Neural cell (in vitro differentiated cells): ENCODE data around the gene NT5DC3. TPM values are rescaled to one million over a fixed set of nuclear protein-coding genes. Genes with fewer than 3 reads are reported as not detected.

Source experiments
- H2AFZ ChIP-seq: fragments of 200-600, 300-800 bp; sonication (generic), shearing (Covaris generic); 2 replicates; pipeline ENCODE4 v1.6.0; 2014; ENCODE audit warnings: low read depth, mild to moderate bottlenecking, antibody characterized with exemption, low read length, moderate library complexity
- H3F3A ChIP-seq: fragments of 200-600 bp; shearing (Covaris generic); 2 replicates; pipeline ENCODE4 v1.6.1; 2016; ENCODE audit warnings: mild to moderate bottlenecking, moderate library complexity, mixed read lengths, antibody characterized with exemption, low read length; ENCODE audit not compliant: insufficient read depth, poor library complexity, severe bottlenecking
- H3K27ac ChIP-seq: fragments of 200-600, 300-800 bp; sonication (generic), shearing (Covaris generic); 2 replicates; pipeline ENCODE4 v1.5.1; 2014; ENCODE audit warnings: mild to moderate bottlenecking, low read length, moderate library complexity
- H3K27me3 ChIP-seq: fragments of 300-800, 200-600 bp; sonication (generic), shearing (Covaris generic); 2 replicates; pipeline ENCODE4 v1.6.0; 2014; ENCODE audit warnings: mild to moderate bottlenecking, low read depth, low read length, moderate library complexity; ENCODE audit not compliant: insufficient read depth
- H3K36me3 ChIP-seq: fragments of 300-800, 200-600 bp; sonication (generic), shearing (Covaris generic); 2 replicates; pipeline ENCODE4 v1.5.1; 2014; ENCODE audit warnings: mild to moderate bottlenecking, antibody characterized with exemption, low read length, moderate library complexity; ENCODE audit not compliant: insufficient read depth
- H3K4me2 ChIP-seq: fragments of 300-800, 200-600 bp; sonication (generic), shearing (Covaris generic); 2 replicates; pipeline ENCODE4 v1.6.0; 2014; ENCODE audit warnings: mild to moderate bottlenecking, low read length
- H3K4me3 ChIP-seq: fragments of 300-800, 200-600 bp; sonication (generic), shearing (Covaris generic); 2 replicates; pipeline ENCODE4 v1.5.1; 2014; ENCODE audit warnings: mild to moderate bottlenecking, low read length, moderate library complexity
- H3K79me2 ChIP-seq: fragments of 200-600 bp; shearing (Covaris generic); replicated peaks from 2 replicates; pipeline ENCODE4 v1.6.0; 2014; ENCODE audit warnings: mild to moderate bottlenecking, low read length, moderate library complexity; ENCODE audit not compliant: insufficient read depth
- H3K9ac ChIP-seq: fragments of 300-800, 200-600 bp; sonication (generic), shearing (Covaris generic); 2 replicates; pipeline ENCODE4 v1.6.1; 2016; ENCODE audit warnings: mild to moderate bottlenecking, low read length, mixed read lengths
- H3K9me2 ChIP-seq: fragments of 200-600 bp; shearing (Covaris generic); 2 replicates; pipeline ENCODE4 v1.6.1; 2016; ENCODE audit warnings: mild to moderate bottlenecking, low read length, mixed read lengths; ENCODE audit not compliant: insufficient read depth
- H3K9me3 ChIP-seq: fragments of 200-600, 300-800 bp; sonication (generic), shearing (Covaris generic); 2 replicates; pipeline ENCODE4 v1.6.1; 2016; ENCODE audit warnings: mild to moderate bottlenecking, mixed run types, low read length, moderate library complexity, mixed read lengths
- H4K20me1 ChIP-seq: fragments of 200-600 bp; shearing (Covaris generic); 2 replicates; pipeline ENCODE4 v1.6.1; 2016; ENCODE audit warnings: mild to moderate bottlenecking, mixed run types; ENCODE audit not compliant: insufficient read depth
- CTCF ChIP-seq: fragments of 450-650 bp; IDR thresholded peaks from 2 replicates; pipeline ENCODE4 v1.5.1; 2014; ENCODE audit warnings: antibody characterized with exemption, mild to moderate bottlenecking, moderate library complexity; ENCODE audit not compliant: poor library complexity, severe bottlenecking
- EP300 ChIP-seq: fragments of 450-650 bp; conservative IDR thresholded peaks from 2 replicates; pipeline ENCODE4 v1.6.1; 2014; ENCODE audit warnings: antibody characterized with exemption, mild to moderate bottlenecking, moderate library complexity; ENCODE audit not compliant: poor library complexity, severe bottlenecking
- EZH2 ChIP-seq: fragments of 200-600, 300-800 bp; shearing (Covaris generic), sonication (generic); IDR thresholded peaks from 2 replicates; pipeline ENCODE4 v1.6.1; 2014; ENCODE audit warnings: antibody characterized with exemption, low read length, borderline replicate concordance, mild to moderate bottlenecking; ENCODE audit not compliant: insufficient read depth, poor library complexity, severe bottlenecking
- MXI1 ChIP-seq: fragments of 450-650 bp; conservative IDR thresholded peaks from 2 replicates; pipeline ENCODE4 v1.6.1; 2014; ENCODE audit warnings: antibody characterized with exemption, mild to moderate bottlenecking; ENCODE audit not compliant: poor library complexity, severe bottlenecking
- POLR2AphosphoS5 ChIP-seq: IDR thresholded peaks from 2 replicates; pipeline ENCODE4 v1.6.1; 2012
- RAD21 ChIP-seq: fragments of 450-650 bp; conservative IDR thresholded peaks from 2 replicates; pipeline ENCODE4 v1.6.1; 2014; ENCODE audit warnings: antibody characterized with exemption, mild to moderate bottlenecking, moderate library complexity
- REST ChIP-seq: IDR thresholded peaks from 2 replicates; pipeline ENCODE4 v1.6.1; 2012; ENCODE audit warnings: borderline replicate concordance
- SMC3 ChIP-seq: fragments of 450-650 bp; conservative IDR thresholded peaks from 2 replicates; pipeline ENCODE4 v1.6.1; 2014; ENCODE audit warnings: antibody characterized with exemption, mild to moderate bottlenecking, moderate library complexity; ENCODE audit not compliant: poor library complexity
- TAF1 ChIP-seq: IDR thresholded peaks from 2 replicates; pipeline ENCODE4 v1.6.1; 2012; ENCODE audit warnings: low read depth
- polyA plus RNA-seq: library from polyadenylated mRNA; depleted of rRNA; stranded (reverse); fragments of >200 nt; gene quantifications from 2 replicates; pipeline ENCODE4 v1.2.3, GENCODE V29; 2014

NT5DC3 gene
- polyA plus RNA-seq, 1 donor from 2014 or later, result 4.0 TPM

GRCh38 chr12:103793512-103794045 lies 47.5 kb downstream of the NT5DC3 start:
- no peaks in the 10 kb centered on the region for H4K20me1 ChIP-seq
- no peaks in the 10 kb centered on the region for H3K36me3 ChIP-seq
- TF ChIP-seq MXI1, result no peak
- TF ChIP-seq EZH2, result no peak

GRCh38 chr12:103793046-103793445 lies 48.0 kb downstream of the NT5DC3 start:
- no peaks in the 10 kb centered on the region for H3K27me3 ChIP-seq
- H3K27ac ChIP-seq, result no peak overlapping the region
- no peak overlapping the region for H3K9ac ChIP-seq
- H3K9me3 ChIP-seq, result no peaks in the 10 kb centered on the region
- H3K36me3 ChIP-seq, result no peaks in the 10 kb centered on the region
- no peak overlapping the region for H2AFZ ChIP-seq
- H3K4me2 ChIP-seq, result no peak overlapping the region
- H3K4me3 ChIP-seq, result no peak overlapping the region
- no peak for TF ChIP-seq RAD21
- TF ChIP-seq EP300, result no peak
- TF ChIP-seq POLR2AphosphoS5, result no peak
- TF ChIP-seq TAF1, result no peak
- TF ChIP-seq MXI1, result no peak
- no peak for TF ChIP-seq SMC3
- no peak for TF ChIP-seq EZH2
- no peak for TF ChIP-seq CTCF
- no peaks in the 10 kb centered on the region for H3K9me2 ChIP-seq
- peaks cover 3% of the 10 kb centered on the region for H3F3A ChIP-seq
- H3K79me2 ChIP-seq, result no peaks in the 10 kb centered on the region
- H4K20me1 ChIP-seq, result no peaks in the 10 kb centered on the region

More at GRCh38 chr12:103793512-103794045, 47.5 kb downstream of the NT5DC3 start:
- Histone ChIP-seq H3K79me2 (no peaks in the 10 kb centered on the region), H3F3A (peaks cover 3% of the 10 kb centered on the region), H3K9ac (no peak overlapping the region), H3K9me2 (no peaks in the 10 kb centered on the region), H3K4me2 (no peak overlapping the region), H3K27me3 (no peaks in the 10 kb centered on the region), H3K4me3 (no peak overlapping the region), H3K9me3 (no peaks in the 10 kb centered on the region), H3K27ac (no peak overlapping the region), H2AFZ (no peak overlapping the region)

- TF ChIP-seq REST (no peak), EP300 (no peak), POLR2AphosphoS5 (no peak), RAD21 (no peak), SMC3 (no peak), TAF1 (no peak), MXI1 (no peak), EZH2 (no peak), CTCF (no peak)
Measured at GRCh38 chr12:103791350-103791920, 49.6 kb downstream of the NT5DC3 start.

More at GRCh38 chr12:103791350-103791920, 49.6 kb downstream of the NT5DC3 start:
- Histone ChIP-seq H3K27ac (no peak overlapping the region), H3K36me3 (no peaks in the 10 kb centered on the region), H4K20me1 (no peaks in the 10 kb centered on the region), H3K9me2 (no peaks in the 10 kb centered on the region), H3K27me3 (no peaks in the 10 kb centered on the region), H3F3A (peaks cover 3% of the 10 kb centered on the region), H3K79me2 (no peaks in the 10 kb centered on the region), H3K4me3 (no peak overlapping the region), H3K9me3 (no peaks in the 10 kb centered on the region), H2AFZ (no peak overlapping the region), H3K9ac (no peak overlapping the region), H3K4me2 (no peak overlapping the region)
